ENCODE data around the gene HAGHL. TPM values are rescaled to one million over a fixed set of nuclear protein-coding genes. Genes with fewer than 3 reads are reported as not detected.
"Not testable (repeated sequence)": the region's sequence is repeated elsewhere in the genome, so short reads cannot be mapped to it uniquely, and the experiment has no call there.

The HAGHL gene
- total RNA-seq, 2 donors from 2014 or later: 8.9 to 11.4 TPM

DNA sequence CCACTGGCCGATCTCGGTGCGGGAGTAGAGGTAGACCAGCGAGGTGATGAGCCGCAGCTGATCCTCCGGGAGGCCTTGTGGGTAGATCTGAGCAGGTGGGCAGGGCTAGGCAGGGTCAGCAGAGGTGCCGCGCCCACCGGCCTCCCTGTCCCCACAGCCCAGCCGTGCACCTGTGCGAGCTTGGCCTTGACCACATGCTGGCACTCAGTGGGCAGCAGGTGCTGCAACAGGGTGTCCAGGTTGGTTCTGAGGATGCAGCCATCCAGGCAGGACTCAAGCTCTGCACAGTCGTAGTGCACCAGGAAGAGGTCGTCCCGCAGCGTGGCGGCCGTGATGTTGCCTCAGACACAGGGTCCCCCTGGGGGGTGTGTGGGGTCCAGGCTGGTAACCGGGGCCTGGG lies 46.1 kb downstream of the HAGHL start:
- no peaks in the 10 kb centered on the region for H3K9me3 ChIP-seq (ENCODE audit: control insufficient read depth, low read length)
- Mint-ChIP-seq H3K36me3 (ENCODE audit: low read depth) (no peaks in the 10 kb centered on the region), H3K4me3 (no peak overlapping the region), H3K4me1 (no peaks in the 10 kb centered on the region), H3K9me3 (no peaks in the 10 kb centered on the region), H3K27ac (no peak overlapping the region), H3K27me3 (ENCODE audit: insufficient read depth) (no peaks in the 10 kb centered on the region)
- no peak overlapping the region for H3K27ac ChIP-seq (ENCODE audit: low read depth, low read length)
- H3K36me3 ChIP-seq (ENCODE audit: control insufficient read depth, insufficient read depth, low read length): no peaks in the 10 kb centered on the region
- WGBS, 2 experiments (ENCODE audit: insufficient coverage in 1 of 2, insufficient read length in 1 of 2): 90 to 100% methylated on average over 4 to 18 of the region's 18 CpGs
- TF ChIP-seq, protein P1, sequence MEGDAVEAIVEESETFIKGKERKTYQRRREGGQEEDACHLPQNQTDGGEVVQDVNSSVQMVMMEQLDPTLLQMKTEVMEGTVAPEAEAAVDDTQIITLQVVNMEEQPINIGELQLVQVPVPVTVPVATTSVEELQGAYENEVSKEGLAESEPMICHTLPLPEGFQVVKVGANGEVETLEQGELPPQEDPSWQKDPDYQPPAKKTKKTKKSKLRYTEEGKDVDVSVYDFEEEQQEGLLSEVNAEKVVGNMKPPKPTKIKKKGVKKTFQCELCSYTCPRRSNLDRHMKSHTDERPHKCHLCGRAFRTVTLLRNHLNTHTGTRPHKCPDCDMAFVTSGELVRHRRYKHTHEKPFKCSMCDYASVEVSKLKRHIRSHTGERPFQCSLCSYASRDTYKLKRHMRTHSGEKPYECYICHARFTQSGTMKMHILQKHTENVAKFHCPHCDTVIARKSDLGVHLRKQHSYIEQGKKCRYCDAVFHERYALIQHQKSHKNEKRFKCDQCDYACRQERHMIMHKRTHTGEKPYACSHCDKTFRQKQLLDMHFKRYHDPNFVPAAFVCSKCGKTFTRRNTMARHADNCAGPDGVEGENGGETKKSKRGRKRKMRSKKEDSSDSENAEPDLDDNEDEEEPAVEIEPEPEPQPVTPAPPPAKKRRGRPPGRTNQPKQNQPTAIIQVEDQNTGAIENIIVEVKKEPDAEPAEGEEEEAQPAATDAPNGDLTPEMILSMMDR (conservative IDR thresholded peaks at IDR 0.05): no peak
- no peaks in the 10 kb centered on the region for H3K4me1 ChIP-seq (ENCODE audit: control insufficient read depth, insufficient read depth, low read length)
- no peaks in the 10 kb centered on the region for H3K27me3 ChIP-seq (ENCODE audit: control insufficient read depth, insufficient read depth, low read length, poor library complexity, severe bottlenecking)
- H3K9ac ChIP-seq (ENCODE audit: extremely low read depth, low read length, poor library complexity, severe bottlenecking): no peak overlapping the region
- no peak for DNase-seq
- H3K4me3 ChIP-seq (ENCODE audit: low read length): no peak overlapping the region

GRCh38 chr16:774086-775001 lies 47.4 kb downstream of the HAGHL start:
- Mint-ChIP-seq H3K4me1 (no peaks in the 10 kb centered on the region), H3K27ac (no peak overlapping the region), H3K9me3 (no peaks in the 10 kb centered on the region), H3K27me3 (ENCODE audit: insufficient read depth) (no peaks in the 10 kb centered on the region), H3K4me3 (no peak overlapping the region), H3K36me3 (ENCODE audit: low read depth) (no peaks in the 10 kb centered on the region)
- Histone ChIP-seq H3K27ac (ENCODE audit: low read depth, low read length) (no peak overlapping the region), H3K9me3 (ENCODE audit: control insufficient read depth, low read length) (no peaks in the 10 kb centered on the region), H3K4me1 (ENCODE audit: control insufficient read depth, insufficient read depth, low read length) (no peaks in the 10 kb centered on the region), H3K27me3 (ENCODE audit: control insufficient read depth, insufficient read depth, low read length, poor library complexity, severe bottlenecking) (no peaks in the 10 kb centered on the region), H3K4me3 (ENCODE audit: low read length) (no peak overlapping the region), H3K9ac (ENCODE audit: extremely low read depth, low read length, poor library complexity, severe bottlenecking) (no peak overlapping the region), H3K36me3 (ENCODE audit: control insufficient read depth, insufficient read depth, low read length) (no peaks in the 10 kb centered on the region)
- no peak for DNase-seq
- TF ChIP-seq, protein P1 (conservative IDR thresholded peaks at IDR 0.05): no peak
- WGBS, 2 experiments (ENCODE audit: insufficient coverage in 1 of 2, insufficient read length in 1 of 2): 90 to 93% methylated on average over 21 to 46 of the region's 46 CpGs

- no peak overlapping the region for H3K9ac ChIP-seq (ENCODE audit: extremely low read depth, low read length, poor library complexity, severe bottlenecking)
- H3K27ac ChIP-seq (ENCODE audit: low read depth, low read length): no peak overlapping the region
- no peaks in the 10 kb centered on the region for H3K9me3 ChIP-seq (ENCODE audit: control insufficient read depth, low read length)
- H3K36me3 Mint-ChIP-seq (ENCODE audit: low read depth): no peaks in the 10 kb centered on the region
- WGBS, 2 experiments (ENCODE audit: insufficient coverage in 1 of 2, insufficient read length in 1 of 2): 89 to 94% methylated on average over 26 to 36 of the region's 36 CpGs
- no peaks in the 10 kb centered on the region for H3K27me3 Mint-ChIP-seq (ENCODE audit: insufficient read depth)
- TF ChIP-seq, protein P1 (conservative IDR thresholded peaks at IDR 0.05): no peak
- no peaks in the 10 kb centered on the region for H3K9me3 Mint-ChIP-seq
- no peaks in the 10 kb centered on the region for H3K27me3 ChIP-seq (ENCODE audit: control insufficient read depth, insufficient read depth, low read length, poor library complexity, severe bottlenecking)
- no peaks in the 10 kb centered on the region for H3K4me1 Mint-ChIP-seq
- no peak for DNase-seq
- no peak overlapping the region for H3K4me3 ChIP-seq (ENCODE audit: low read length)
- no peak overlapping the region for H3K27ac Mint-ChIP-seq
- no peak overlapping the region for H3K4me3 Mint-ChIP-seq
- H3K4me1 ChIP-seq (ENCODE audit: control insufficient read depth, insufficient read depth, low read length): no peaks in the 10 kb centered on the region
- no peaks in the 10 kb centered on the region for H3K36me3 ChIP-seq (ENCODE audit: control insufficient read depth, insufficient read depth, low read length)
Measured at GRCh38 chr16:775236-775796, 48.4 kb downstream of the HAGHL start.

DNA sequence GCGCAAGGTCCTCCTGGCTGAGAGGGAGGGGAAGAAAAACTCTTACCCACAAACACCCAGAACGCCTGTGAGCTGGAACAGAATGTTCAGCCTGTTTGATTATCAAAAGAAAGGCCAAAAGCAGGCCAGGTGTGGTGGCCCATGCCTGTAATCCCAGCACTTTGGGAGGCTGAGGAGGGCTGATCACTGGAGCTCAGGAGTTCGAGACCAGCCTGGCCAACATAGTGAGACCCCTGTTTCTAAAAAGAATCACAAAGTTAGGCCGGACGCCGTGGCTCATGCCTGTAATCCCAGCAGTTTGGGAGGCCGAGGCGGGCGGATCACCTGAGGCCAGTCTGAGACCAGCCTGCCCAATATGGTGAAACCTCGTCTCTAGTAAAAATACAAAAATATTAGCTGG lies 49.4 kb downstream of the HAGHL start:
- 93 to 97% methylated on average over 8 to 9 of the region's 10 CpGs for WGBS, 2 experiments (ENCODE audit: insufficient coverage in 1 of 2, insufficient read length in 1 of 2)
- not testable (repeated sequence) for H3K4me1 ChIP-seq (ENCODE audit: control insufficient read depth, insufficient read depth, low read length); H3K36me3 ChIP-seq (ENCODE audit: control insufficient read depth, insufficient read depth, low read length); H3K4me1 Mint-ChIP-seq; H3K27ac ChIP-seq (ENCODE audit: low read depth, low read length); H3K4me3 ChIP-seq (ENCODE audit: low read length); H3K27me3 ChIP-seq (ENCODE audit: control insufficient read depth, insufficient read depth, low read length, poor library complexity, severe bottlenecking); H3K27ac Mint-ChIP-seq; H3K9me3 Mint-ChIP-seq; H3K9me3 ChIP-seq (ENCODE audit: control insufficient read depth, low read length); H3K36me3 Mint-ChIP-seq (ENCODE audit: low read depth); H3K9ac ChIP-seq (ENCODE audit: extremely low read depth, low read length, poor library complexity, severe bottlenecking); H3K27me3 Mint-ChIP-seq (ENCODE audit: insufficient read depth); DNase-seq; H3K4me3 Mint-ChIP-seq
